K562 (cell line): ENCODE results near the gene HIVEP3. TPM values are rescaled to one million over a fixed set of nuclear protein-coding genes. Genes with fewer than 3 reads are reported as not detected.

Experiments used
- ATF6 ChIP-seq: sonication (generic); formaldehyde crosslinking; IDR thresholded peaks from 2 replicates; pipeline ENCODE4 v1.4.0; 2020; ENCODE audit warnings: mild to moderate bottlenecking, missing genetic modification reagents
- BCOR ChIP-seq: fragments of 450-650 bp; IDR thresholded peaks from 2 replicates; pipeline ENCODE4 v1.6.1; 2016
- CBFB ChIP-seq: sonication (generic); formaldehyde crosslinking; IDR thresholded peaks from 2 replicates; pipeline ENCODE4 v1.4.0; 2020; ENCODE audit warnings: mild to moderate bottlenecking, missing genetic modification reagents
- EHMT2 ChIP-seq: fragments of 450-650 bp; IDR thresholded peaks from 2 replicates; pipeline ENCODE4 v1.6.1; 2018; ENCODE audit warnings: antibody characterized with exemption
- KDM2B ChIP-seq: fragments of 250-450 bp; sonication (Bioruptor Pico); IDR thresholded peaks from 2 replicates; pipeline ENCODE4 v1.8.0; 2021; ENCODE audit warnings: mild to moderate bottlenecking, moderate library complexity
- MCM7 ChIP-seq, 2 experiments: fragments of 450-650 bp; IDR thresholded peaks; 2 replicates each; pipeline ENCODE4 v1.6.1; 2016 to 2018
- POLR2AphosphoS5 ChIP-seq: IDR thresholded peaks from 2 replicates; pipeline ENCODE4 v1.6.1; 2011; ENCODE audit warnings: mild to moderate bottlenecking, low read depth, low read length, moderate library complexity; ENCODE audit not compliant: control insufficient read depth, insufficient read depth
- RCOR1 ChIP-seq, 2 experiments: IDR thresholded peaks; 2 replicates each; pipeline ENCODE4 v1.6.1; 2012; ENCODE audit warnings: low read depth in 2 of 2, low read length in 2 of 2, borderline replicate concordance in 1 of 2, improper control_type of control experiment in 1 of 2
- TAF9B ChIP-seq: fragments of 450-650 bp; IDR thresholded peaks from 2 replicates; pipeline ENCODE4 v1.6.1; 2018; ENCODE audit warnings: mild to moderate bottlenecking; ENCODE audit not compliant: partially characterized antibody
- ZNF316 ChIP-seq: fragments of 450-650 bp; IDR thresholded peaks from 2 replicates; pipeline ENCODE4 v1.6.1; 2016
- ZNF561 ChIP-seq: fragments of 450-650 bp; formaldehyde crosslinking; conservative IDR thresholded peaks from 2 replicates; pipeline ENCODE4 v1.4.0; 2020; ENCODE audit warnings: mild to moderate bottlenecking, moderate library complexity
- ZNF586 ChIP-seq: fragments of 450-650 bp; formaldehyde crosslinking; conservative IDR thresholded peaks from 2 replicates; pipeline ENCODE4 v1.4.0; 2020; ENCODE audit warnings: mild to moderate bottlenecking, moderate library complexity
- ZNF592 ChIP-seq: fragments of 450-650 bp; IDR thresholded peaks from 2 replicates; pipeline ENCODE4 v1.6.1; 2017; ENCODE audit warnings: antibody characterized with exemption, mild to moderate bottlenecking
- ZNF699 ChIP-seq: fragments of 250-450 bp; sonication (Bioruptor Pico); IDR thresholded peaks from 2 replicates; pipeline ENCODE4 v1.8.0; 2021; ENCODE audit warnings: mild to moderate bottlenecking, moderate library complexity; ENCODE audit not compliant: insufficient replicate concordance
- polyA plus RNA-seq, 8 experiments: library from polyadenylated mRNA; depleted of rRNA in 4 of 8; stranded (reverse) in 5 of 8; unstranded in 3 of 8; fragments of >200 nt; fragmentation: Nextera tagmentation in 2 of 8; fragmentation: Illumina TruSeq in 1 of 8; extraction: Ambion mirVana in 2 of 8; extraction: Trizol in 1 of 8; gene quantifications; 2 replicates each; pipeline versions ENCODE4 v1.2.1 to v1.2.3, GENCODE V29; 2011 to 2014; ENCODE audit warnings: inconsistent platforms in 1 of 8, missing spikeins in 1 of 8
- total RNA-seq, 7 experiments: library from RNA; depleted of rRNA in 6 of 7; stranded (reverse); fragments of >200 nt in 6 of 7; fragmentation: Illumina TruSeq in 2 of 7; extraction: Trizol in 2 of 7; gene quantifications; 2 replicates each; pipeline versions ENCODE4 v1.2.1 to v1.2.3, GENCODE V29; 2011 to 2021; ENCODE audit warnings: low replicate concordance in 1 of 7
- TF ChIP-seq, protein P1 (sequence below): fragments of 450-650 bp; IDR thresholded peaks from 2 replicates; pipeline ENCODE4 v1.6.1; 2016; ENCODE audit warnings: low read depth

The HIVEP3 gene
- total and polyA plus RNA-seq, 9 of the 15 experiments (the other 6 are each of a cell fraction or from before 2014, with no cell fraction given): 0.09 to 0.58 (median 0.34) TPM; not detected in 1

GRCh38 chr1:41870076-41870562 is 48.6 kb downstream of the HIVEP3 start (continued):
- no peak for TF ChIP-seq ZNF586 (CRISPR knock-in tag)
- no peak for TF ChIP-seq MCM7 (IDR thresholded peaks at IDR 0.05)
- no peak for TF ChIP-seq ZNF561 (CRISPR knock-in tag)
- no peak for TF ChIP-seq ZNF592
- no peak for TF ChIP-seq ATF6
- peak in 1 of 2 experiments; percentile 95; a peak in 2 of 4 replicates for TF ChIP-seq RCOR1 (IDR thresholded peaks at IDR 0.05; ENCODE audit: borderline replicate concordance in 1 of 2, low read depth in 2 of 2, low read length in 2 of 2)
- TF ChIP-seq, protein P1, sequence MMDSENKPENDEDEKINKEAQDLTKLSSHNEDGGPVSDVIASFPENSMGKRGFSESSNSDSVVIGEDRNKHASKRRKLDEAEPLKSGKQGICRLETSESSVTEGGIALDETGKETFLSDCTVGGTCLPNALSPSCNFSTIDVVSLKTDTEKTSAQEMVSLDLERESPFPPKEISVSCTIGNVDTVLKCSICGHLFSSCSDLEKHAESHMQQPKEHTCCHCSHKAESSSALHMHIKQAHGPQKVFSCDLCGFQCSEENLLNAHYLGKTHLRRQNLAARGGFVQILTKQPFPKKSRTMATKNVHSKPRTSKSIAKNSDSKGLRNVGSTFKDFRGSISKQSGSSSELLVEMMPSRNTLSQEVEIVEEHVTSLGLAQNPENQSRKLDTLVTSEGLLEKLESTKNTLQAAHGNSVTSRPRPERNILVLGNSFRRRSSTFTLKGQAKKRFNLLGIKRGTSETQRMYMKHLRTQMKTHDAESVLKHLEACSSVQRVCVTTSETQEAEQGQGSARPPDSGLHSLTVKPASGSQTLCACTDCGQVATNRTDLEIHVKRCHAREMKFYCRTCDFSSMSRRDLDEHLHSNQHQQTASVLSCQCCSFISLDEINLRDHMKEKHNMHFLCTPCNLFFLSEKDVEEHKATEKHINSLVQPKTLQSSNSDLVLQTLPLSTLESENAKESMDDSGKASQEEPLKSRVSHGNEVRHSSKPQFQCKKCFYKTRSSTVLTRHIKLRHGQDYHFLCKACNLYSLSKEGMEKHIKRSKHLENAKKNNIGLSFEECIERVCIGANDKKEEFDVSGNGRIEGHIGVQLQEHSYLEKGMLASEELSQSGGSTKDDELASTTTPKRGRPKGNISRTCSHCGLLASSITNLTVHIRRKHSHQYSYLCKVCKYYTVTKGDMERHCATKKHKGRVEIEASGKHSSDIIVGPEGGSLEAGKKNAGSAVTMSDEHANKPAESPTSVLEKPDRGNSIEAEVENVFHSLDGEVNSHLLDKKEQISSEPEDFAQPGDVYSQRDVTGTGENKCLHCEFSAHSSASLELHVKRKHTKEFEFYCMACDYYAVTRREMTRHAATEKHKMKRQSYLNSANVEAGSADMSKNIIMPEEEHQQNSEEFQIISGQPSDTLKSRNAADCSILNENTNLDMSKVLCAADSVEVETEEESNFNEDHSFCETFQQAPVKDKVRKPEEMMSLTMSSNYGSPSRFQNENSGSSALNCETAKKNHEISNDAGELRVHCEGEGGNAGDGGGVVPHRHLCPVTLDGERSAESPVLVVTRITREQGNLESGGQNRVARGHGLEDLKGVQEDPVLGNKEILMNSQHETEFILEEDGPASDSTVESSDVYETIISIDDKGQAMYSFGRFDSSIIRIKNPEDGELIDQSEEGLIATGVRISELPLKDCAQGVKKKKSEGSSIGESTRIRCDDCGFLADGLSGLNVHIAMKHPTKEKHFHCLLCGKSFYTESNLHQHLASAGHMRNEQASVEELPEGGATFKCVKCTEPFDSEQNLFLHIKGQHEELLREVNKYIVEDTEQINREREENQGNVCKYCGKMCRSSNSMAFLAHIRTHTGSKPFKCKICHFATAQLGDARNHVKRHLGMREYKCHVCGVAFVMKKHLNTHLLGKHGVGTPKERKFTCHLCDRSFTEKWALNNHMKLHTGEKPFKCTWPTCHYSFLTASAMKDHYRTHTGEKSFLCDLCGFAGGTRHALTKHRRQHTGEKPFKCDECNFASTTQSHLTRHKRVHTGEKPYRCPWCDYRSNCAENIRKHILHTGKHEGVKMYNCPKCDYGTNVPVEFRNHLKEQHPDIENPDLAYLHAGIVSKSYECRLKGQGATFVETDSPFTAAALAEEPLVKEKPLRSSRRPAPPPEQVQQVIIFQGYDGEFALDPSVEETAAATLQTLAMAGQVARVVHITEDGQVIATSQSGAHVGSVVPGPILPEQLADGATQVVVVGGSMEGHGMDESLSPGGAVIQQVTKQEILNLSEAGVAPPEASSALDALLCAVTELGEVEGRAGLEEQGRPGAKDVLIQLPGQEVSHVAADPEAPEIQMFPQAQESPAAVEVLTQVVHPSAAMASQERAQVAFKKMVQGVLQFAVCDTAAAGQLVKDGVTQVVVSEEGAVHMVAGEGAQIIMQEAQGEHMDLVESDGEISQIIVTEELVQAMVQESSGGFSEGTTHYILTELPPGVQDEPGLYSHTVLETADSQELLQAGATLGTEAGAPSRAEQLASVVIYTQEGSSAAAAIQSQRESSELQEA: no peak
- TF ChIP-seq CBFB (CRISPR knock-in tag): no peak
- no peak for TF ChIP-seq POLR2AphosphoS5
- no peak for TF ChIP-seq EHMT2
- 0 out of 2 replicates have a peak, but pooled peaks have one; percentile 13 for TF ChIP-seq ZNF316
- TF ChIP-seq TAF9B: peak; percentile 30
- no peak for TF ChIP-seq BCOR
- TF ChIP-seq KDM2B (CRISPR knock-in tag): no peak
- no peak for TF ChIP-seq ZNF699 (CRISPR knock-in tag)
